Measurements from ENCODE around the gene FOXN3.
"Not testable (repeated sequence)": the region's sequence is repeated elsewhere in the genome, so short reads cannot be mapped to it uniquely, and the experiment has no call there.

FOXN3 gene

GRCh38 chr14:89206389-89207031 lies 210.5 kb downstream of the FOXN3 start:
- Histone ChIP-seq H3K36me3 (ENCODE audit: control insufficient read depth, insufficient read depth, low read length) (no peaks in the 10 kb centered on the region), H3K4me1 (ENCODE audit: control insufficient read depth, insufficient read depth, low read length) (peaks cover 17% of the 10 kb centered on the region), H3K27ac (ENCODE audit: insufficient read depth, low read depth, low read length, poor library complexity, severe bottlenecking) (no peak overlapping the region), H3K9me3 (ENCODE audit: control insufficient read depth, low read length) (no peaks in the 10 kb centered on the region), H3K4me3 (ENCODE audit: insufficient read depth, low read depth, low read length) (no peak overlapping the region), H3K27me3 (ENCODE audit: control insufficient read depth, insufficient read depth, low read length, poor library complexity, severe bottlenecking) (no peaks in the 10 kb centered on the region)
- 93 to 95% methylated on average over 17 of the region's 17 CpGs for WGBS, 2 experiments

- Histone ChIP-seq H3K27me3 (ENCODE audit: control insufficient read depth, insufficient read depth, low read length, poor library complexity, severe bottlenecking) (no peaks in the 10 kb centered on the region), H3K4me3 (ENCODE audit: insufficient read depth, low read depth, low read length) (no peak overlapping the region), H3K27ac (ENCODE audit: insufficient read depth, low read depth, low read length, poor library complexity, severe bottlenecking) (no peak overlapping the region), H3K9me3 (ENCODE audit: control insufficient read depth, low read length) (no peaks in the 10 kb centered on the region), H3K36me3 (ENCODE audit: control insufficient read depth, insufficient read depth, low read length) (no peaks in the 10 kb centered on the region), H3K4me1 (ENCODE audit: control insufficient read depth, insufficient read depth, low read length) (peaks cover 17% of the 10 kb centered on the region)
- WGBS, 2 experiments: 96 to 97% methylated on average over 18 of the region's 18 CpGs
Observed at GRCh38 chr14:89205137-89205740, 211.8 kb downstream of the FOXN3 start.

DNA sequence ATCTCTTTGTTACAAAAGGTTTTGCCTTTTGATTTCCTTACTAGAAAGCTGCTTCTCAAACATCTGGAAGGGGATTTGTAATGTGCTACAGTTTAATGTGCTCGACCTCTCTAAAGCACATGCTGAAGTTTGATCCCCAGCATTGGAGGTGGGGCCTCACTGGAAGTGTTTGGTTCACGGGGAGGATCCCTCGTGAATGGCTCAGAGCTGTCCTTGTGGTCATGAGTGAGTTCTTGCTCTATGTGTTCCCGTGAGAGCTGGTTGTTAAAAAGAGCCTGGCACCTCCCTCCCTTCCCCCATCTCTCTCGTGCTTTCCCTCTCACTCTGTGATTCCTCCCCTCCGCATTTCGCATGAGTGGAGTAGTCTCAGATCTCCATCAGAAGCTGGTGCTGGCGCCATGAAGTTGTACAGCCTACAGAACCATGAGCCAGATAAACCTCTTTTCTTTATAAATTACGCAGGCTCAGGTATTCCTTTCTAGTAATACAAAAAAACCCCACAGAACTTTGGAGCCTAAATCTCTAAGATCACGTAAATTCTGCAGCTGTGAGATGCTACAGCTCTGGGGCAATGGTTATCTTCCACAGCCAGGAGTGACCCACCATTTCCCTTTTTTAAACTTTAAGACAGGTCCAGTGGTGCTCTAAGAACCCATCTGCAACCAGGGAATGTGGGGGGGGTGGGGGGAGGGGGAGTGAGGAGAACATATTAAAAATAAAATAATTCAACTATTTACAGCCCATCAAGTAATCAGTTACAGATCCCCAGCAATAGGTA lies 214.4 kb downstream of the FOXN3 start:
- Histone ChIP-seq H3K9me3 (ENCODE audit: control insufficient read depth, low read length) (no peaks in the 10 kb centered on the region), H3K4me1 (ENCODE audit: control insufficient read depth, insufficient read depth, low read length) (peaks cover 3% of the 10 kb centered on the region), H3K36me3 (ENCODE audit: control insufficient read depth, insufficient read depth, low read length) (no peaks in the 10 kb centered on the region), H3K27me3 (ENCODE audit: control insufficient read depth, insufficient read depth, low read length, poor library complexity, severe bottlenecking) (no peaks in the 10 kb centered on the region), H3K27ac (ENCODE audit: insufficient read depth, low read depth, low read length, poor library complexity, severe bottlenecking) (no peak overlapping the region), H3K4me3 (ENCODE audit: insufficient read depth, low read depth, low read length) (no peak overlapping the region)
- WGBS, 2 experiments: 85% methylated on average over 10 of the region's 10 CpGs

GRCh38 chr14:89201645-89202044 lies 215.4 kb downstream of the FOXN3 start:
- Histone ChIP-seq H3K9me3 (ENCODE audit: control insufficient read depth, low read length) (no peaks in the 10 kb centered on the region), H3K36me3 (ENCODE audit: control insufficient read depth, insufficient read depth, low read length) (no peaks in the 10 kb centered on the region), H3K27me3 (ENCODE audit: control insufficient read depth, insufficient read depth, low read length, poor library complexity, severe bottlenecking) (no peaks in the 10 kb centered on the region), H3K4me1 (ENCODE audit: control insufficient read depth, insufficient read depth, low read length) (no peaks in the 10 kb centered on the region), H3K27ac (ENCODE audit: insufficient read depth, low read depth, low read length, poor library complexity, severe bottlenecking) (no peak overlapping the region), H3K4me3 (ENCODE audit: insufficient read depth, low read depth, low read length) (no peak overlapping the region)
- 94 to 97% methylated on average over 4 of the region's 4 CpGs for WGBS, 2 experiments

DNA sequence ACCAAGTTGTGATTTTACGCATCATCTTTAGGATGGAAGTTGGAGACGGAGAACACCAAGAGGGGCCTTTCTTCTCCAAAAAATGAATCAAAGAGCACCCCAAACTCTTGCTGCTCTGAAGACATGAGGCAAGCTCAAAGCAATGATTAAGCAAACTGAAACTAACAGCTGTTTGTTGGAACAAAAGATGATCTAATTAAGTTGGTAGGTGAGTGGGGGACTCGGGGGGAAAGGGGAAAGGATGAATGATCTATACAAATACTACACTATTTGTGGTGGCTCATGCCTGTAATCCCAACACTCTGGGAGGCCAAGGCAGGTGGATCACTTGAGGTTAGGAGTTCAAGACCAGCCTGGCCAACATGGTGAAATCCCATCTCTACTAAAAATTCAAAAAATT lies 217.7 kb downstream of the FOXN3 start:
- H3K4me3 ChIP-seq (ENCODE audit: insufficient read depth, low read depth, low read length); H3K27me3 ChIP-seq (ENCODE audit: control insufficient read depth, insufficient read depth, low read length, poor library complexity, severe bottlenecking); H3K9me3 ChIP-seq (ENCODE audit: control insufficient read depth, low read length); H3K4me1 ChIP-seq (ENCODE audit: control insufficient read depth, insufficient read depth, low read length); H3K36me3 ChIP-seq (ENCODE audit: control insufficient read depth, insufficient read depth, low read length): not testable (repeated sequence)
- peak overlapping the region; percentile 47 for H3K27ac ChIP-seq (ENCODE audit: insufficient read depth, low read depth, low read length, poor library complexity, severe bottlenecking)
- WGBS, 2 experiments: 95 to 98% methylated on average over 2 to 3 of the region's 3 CpGs

DNA sequence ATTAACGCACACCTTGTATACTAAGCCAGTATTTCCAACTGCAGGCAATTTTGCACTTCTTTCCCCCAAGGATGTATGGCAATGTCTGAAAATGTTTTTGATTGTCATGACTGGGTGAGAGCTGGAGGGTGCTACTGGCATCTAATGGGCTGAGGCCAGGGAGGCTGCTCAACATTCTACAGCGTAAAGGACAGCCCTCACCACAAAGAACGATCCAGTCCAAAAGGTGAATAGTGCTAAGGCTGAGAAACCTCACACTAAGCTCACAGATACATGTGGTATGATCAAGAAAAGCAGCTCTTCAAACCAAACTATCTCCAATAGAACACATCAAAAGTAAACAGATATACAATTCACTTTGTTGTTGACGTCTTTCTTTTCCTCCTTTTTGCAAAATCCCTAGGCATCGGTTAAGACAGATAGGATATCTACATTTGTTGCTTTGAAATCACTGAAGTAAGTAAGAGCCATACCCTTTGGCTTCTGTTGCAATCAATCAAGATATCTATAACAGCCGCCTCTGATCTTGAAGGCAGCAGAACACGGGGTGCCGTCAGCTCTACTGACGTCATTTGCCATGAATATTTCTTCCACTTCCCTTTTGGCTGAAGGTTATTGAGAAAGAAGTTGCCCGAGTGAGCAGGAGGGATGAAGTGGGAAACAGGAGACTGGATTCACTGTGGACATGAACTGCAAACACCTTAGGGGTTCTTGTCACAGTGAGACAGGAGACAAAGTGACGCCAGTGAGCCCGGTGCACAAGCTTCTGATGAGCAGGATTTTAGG lies 218.3 kb downstream of the FOXN3 start:
- no peaks in the 10 kb centered on the region for H3K4me1 ChIP-seq (ENCODE audit: control insufficient read depth, insufficient read depth, low read length)
- H3K4me3 ChIP-seq (ENCODE audit: insufficient read depth, low read depth, low read length): no peak overlapping the region
- no peaks in the 10 kb centered on the region for H3K27me3 ChIP-seq (ENCODE audit: control insufficient read depth, insufficient read depth, low read length, poor library complexity, severe bottlenecking)
- H3K27ac ChIP-seq (ENCODE audit: insufficient read depth, low read depth, low read length, poor library complexity, severe bottlenecking): peak overlapping the region; percentile 47
- 91 to 94% methylated on average over 12 of the region's 12 CpGs for WGBS, 2 experiments
- no peaks in the 10 kb centered on the region for H3K9me3 ChIP-seq (ENCODE audit: control insufficient read depth, low read length)
- H3K36me3 ChIP-seq (ENCODE audit: control insufficient read depth, insufficient read depth, low read length): no peaks in the 10 kb centered on the region

GRCh38 chr14:89197623-89198022 lies 219.4 kb downstream of the FOXN3 start:
- WGBS, 2 experiments: 90 to 94% methylated on average over 4 of the region's 4 CpGs
- Histone ChIP-seq H3K4me1 (ENCODE audit: control insufficient read depth, insufficient read depth, low read length) (no peaks in the 10 kb centered on the region), H3K4me3 (ENCODE audit: insufficient read depth, low read depth, low read length) (no peak overlapping the region), H3K27me3 (ENCODE audit: control insufficient read depth, insufficient read depth, low read length, poor library complexity, severe bottlenecking) (no peaks in the 10 kb centered on the region), H3K9me3 (ENCODE audit: control insufficient read depth, low read length) (peaks cover 3% of the 10 kb centered on the region), H3K36me3 (ENCODE audit: control insufficient read depth, insufficient read depth, low read length) (no peaks in the 10 kb centered on the region), H3K27ac (ENCODE audit: insufficient read depth, low read depth, low read length, poor library complexity, severe bottlenecking) (no peak overlapping the region)

- Histone ChIP-seq H3K36me3 (ENCODE audit: control insufficient read depth, insufficient read depth, low read length) (no peaks in the 10 kb centered on the region), H3K27me3 (ENCODE audit: control insufficient read depth, insufficient read depth, low read length, poor library complexity, severe bottlenecking) (no peaks in the 10 kb centered on the region), H3K9me3 (ENCODE audit: control insufficient read depth, low read length) (peaks cover 3% of the 10 kb centered on the region), H3K4me3 (ENCODE audit: insufficient read depth, low read depth, low read length) (no peak overlapping the region), H3K4me1 (ENCODE audit: control insufficient read depth, insufficient read depth, low read length) (no peaks in the 10 kb centered on the region), H3K27ac (ENCODE audit: insufficient read depth, low read depth, low read length, poor library complexity, severe bottlenecking) (no peak overlapping the region)
- 94 to 96% methylated on average over 3 of the region's 3 CpGs for whole genome bisulfite sequencing, 2 experiments
Observed at GRCh38 chr14:89196545-89196944, 220.5 kb downstream of the FOXN3 start.

DNA sequence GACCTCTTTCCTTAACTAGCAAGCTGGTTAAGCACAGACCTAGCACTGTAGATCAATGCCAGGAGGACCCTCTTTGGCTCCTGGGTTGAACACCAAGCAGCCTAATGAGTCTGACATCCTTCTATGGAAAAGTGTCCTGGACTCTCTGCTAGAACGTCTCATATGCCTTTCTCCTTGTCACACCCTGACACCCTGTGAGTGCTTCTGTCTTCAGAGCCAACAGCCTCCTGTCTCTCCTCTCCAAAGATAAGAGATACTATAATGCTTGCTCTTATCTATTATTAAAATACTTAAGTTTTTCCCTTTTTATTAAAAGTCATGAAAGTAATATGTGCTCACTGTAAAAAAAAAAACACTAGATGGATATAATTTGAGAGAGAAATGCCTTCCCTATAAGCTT lies 222.7 kb downstream of the FOXN3 start:
- no peaks in the 10 kb centered on the region for H3K27me3 ChIP-seq (ENCODE audit: control insufficient read depth, insufficient read depth, low read length, poor library complexity, severe bottlenecking)
- 93 to 100% methylated on average over 1 of the region's 1 CpG for WGBS, 2 experiments
- no peak overlapping the region for H3K4me3 ChIP-seq (ENCODE audit: insufficient read depth, low read depth, low read length)
- H3K4me1 ChIP-seq (ENCODE audit: control insufficient read depth, insufficient read depth, low read length): peaks cover 4% of the 10 kb centered on the region
- H3K27ac ChIP-seq (ENCODE audit: insufficient read depth, low read depth, low read length, poor library complexity, severe bottlenecking): no peak overlapping the region
- H3K36me3 ChIP-seq (ENCODE audit: control insufficient read depth, insufficient read depth, low read length): no peaks in the 10 kb centered on the region
- H3K9me3 ChIP-seq (ENCODE audit: control insufficient read depth, low read length): peaks cover 3% of the 10 kb centered on the region

Data from ectodermal cell (in vitro differentiated cells).